ENCODE data around the gene CARD14.

Gene CARD14

GRCh38 chr17:80244871-80245509 is 75.2 kb downstream of the CARD14 start:
- Histone ChIP-seq H3K4me2 (ENCODE audit: low read depth, low read length, poor library complexity, severe bottlenecking) (no peak overlapping the region), H3K4me1 (ENCODE audit: insufficient read depth, low read length, poor library complexity, severe bottlenecking) (no peaks in the 10 kb centered on the region), H3K9me2 (replicated peaks; ENCODE audit: low read depth, low read length) (no peaks in the 10 kb centered on the region), H2AFZ (ENCODE audit: low read length) (no peak overlapping the region), H3K9me3 (ENCODE audit: insufficient read depth, low read depth, low read length) (no peaks in the 10 kb centered on the region), H3F3A (ENCODE audit: low read depth) (no peaks in the 10 kb centered on the region), H3K36me3 (ENCODE audit: insufficient read depth, low read length) (no peaks in the 10 kb centered on the region), H4K20me1 (ENCODE audit: insufficient read depth, low read length, poor library complexity, severe bottlenecking) (no peaks in the 10 kb centered on the region), H3K79me2 (ENCODE audit: insufficient read depth, low read length) (no peaks in the 10 kb centered on the region), H3K4me3 (ENCODE audit: low read length, poor library complexity, severe bottlenecking) (no peak overlapping the region), H3K27me3 (ENCODE audit: insufficient read depth, low read length, poor library complexity, severe bottlenecking) (no peaks in the 10 kb centered on the region), H3K9ac (ENCODE audit: low read depth, low read length, poor library complexity, severe bottlenecking) (no peak overlapping the region)
- no peak for TF ChIP-seq CTCF (conservative IDR thresholded peaks at IDR 0.05; ENCODE audit: low read length)
- no peak for TF ChIP-seq EZH2phosphoT487 (IDR thresholded peaks at IDR 0.05; ENCODE audit: borderline replicate concordance)

GRCh38 chr17:80245566-80246265 is 75.9 kb downstream of the CARD14 start:
- Histone ChIP-seq H2AFZ (ENCODE audit: low read length) (no peak overlapping the region), H3K36me3 (ENCODE audit: insufficient read depth, low read length) (no peaks in the 10 kb centered on the region), H3K79me2 (ENCODE audit: insufficient read depth, low read length) (no peaks in the 10 kb centered on the region), H3K9me2 (replicated peaks; ENCODE audit: low read depth, low read length) (no peaks in the 10 kb centered on the region), H3K9ac (ENCODE audit: low read depth, low read length, poor library complexity, severe bottlenecking) (no peak overlapping the region), H4K20me1 (ENCODE audit: insufficient read depth, low read length, poor library complexity, severe bottlenecking) (no peaks in the 10 kb centered on the region), H3K9me3 (ENCODE audit: insufficient read depth, low read depth, low read length) (no peaks in the 10 kb centered on the region), H3K4me2 (ENCODE audit: low read depth, low read length, poor library complexity, severe bottlenecking) (no peak overlapping the region), H3K4me3 (ENCODE audit: low read length, poor library complexity, severe bottlenecking) (no peak overlapping the region), H3F3A (ENCODE audit: low read depth) (no peaks in the 10 kb centered on the region), H3K4me1 (ENCODE audit: insufficient read depth, low read length, poor library complexity, severe bottlenecking) (no peaks in the 10 kb centered on the region), H3K27me3 (ENCODE audit: insufficient read depth, low read length, poor library complexity, severe bottlenecking) (no peaks in the 10 kb centered on the region)
- TF ChIP-seq CTCF (conservative IDR thresholded peaks at IDR 0.05; ENCODE audit: low read length) = no peak
- no peak for TF ChIP-seq EZH2phosphoT487 (IDR thresholded peaks at IDR 0.05; ENCODE audit: borderline replicate concordance)

GRCh38 chr17:80246266-80246681 is 76.4 kb downstream of the CARD14 start:
- Histone ChIP-seq H3K4me2 (ENCODE audit: low read depth, low read length, poor library complexity, severe bottlenecking) (no peak overlapping the region), H3K36me3 (ENCODE audit: insufficient read depth, low read length) (no peaks in the 10 kb centered on the region), H3K9ac (ENCODE audit: low read depth, low read length, poor library complexity, severe bottlenecking) (no peak overlapping the region), H3K4me1 (ENCODE audit: insufficient read depth, low read length, poor library complexity, severe bottlenecking) (no peaks in the 10 kb centered on the region), H3K27me3 (ENCODE audit: insufficient read depth, low read length, poor library complexity, severe bottlenecking) (no peaks in the 10 kb centered on the region), H3K79me2 (ENCODE audit: insufficient read depth, low read length) (no peaks in the 10 kb centered on the region), H3K4me3 (ENCODE audit: low read length, poor library complexity, severe bottlenecking) (no peak overlapping the region), H3K9me3 (ENCODE audit: insufficient read depth, low read depth, low read length) (no peaks in the 10 kb centered on the region), H4K20me1 (ENCODE audit: insufficient read depth, low read length, poor library complexity, severe bottlenecking) (no peaks in the 10 kb centered on the region), H3F3A (ENCODE audit: low read depth) (no peaks in the 10 kb centered on the region), H3K9me2 (replicated peaks; ENCODE audit: low read depth, low read length) (no peaks in the 10 kb centered on the region), H2AFZ (ENCODE audit: low read length) (no peak overlapping the region)
- TF ChIP-seq EZH2phosphoT487 (IDR thresholded peaks at IDR 0.05; ENCODE audit: borderline replicate concordance) (no peak), CTCF (conservative IDR thresholded peaks at IDR 0.05; ENCODE audit: low read length) (no peak)
